Activated CD8-positive, alpha-beta memory T cell treated with anti-CD3 and anti-CD28 coated beads, Interleukin-2, amount 50 U/mL, for 48 hours (primary cell): ENCODE measurements around the gene APP.

Experiments
- DNase-seq: peaks from one replicate; pipeline ENCODE4 v3.0.0-alpha.2; 2020

Gene APP

GRCh38 chr21:26125433-26126167 is 45.0 kb downstream of the APP start:
- no peak for DNase-seq

GRCh38 chr21:26124896-26125295 is 45.7 kb downstream of the APP start:
- DNase-seq, result no peak

- no peak for DNase-seq
These were observed 46.1 kb downstream of the APP start for GRCh38 chr21:26124421-26124833.

- DNase-seq, result no peak
These were observed 47.6 kb downstream of the APP start for GRCh38 chr21:26123012-26123411.

- DNase-seq, result no peak
These were observed 49.7 kb downstream of the APP start for GRCh38 chr21:26120828-26121227.

- no peak for DNase-seq
These were observed 50.7 kb downstream of the APP start for GRCh38 chr21:26119906-26120305.

- no peak for DNase-seq
These were observed 51.5 kb downstream of the APP start for GRCh38 chr21:26118938-26119540.

GRCh38 chr21:26117972-26118367 is 52.6 kb downstream of the APP start:
- DNase-seq, result no peak

GRCh38 chr21:26117324-26117971 is 53.1 kb downstream of the APP start:
- no peak for DNase-seq

GRCh38 chr21:26116456-26117011 is 54.0 kb downstream of the APP start:
- no peak for DNase-seq

GRCh38 chr21:26115899-26116298 is 54.7 kb downstream of the APP start:
- DNase-seq, result no peak

- DNase-seq, result no peak
These were observed 55.3 kb downstream of the APP start for GRCh38 chr21:26115305-26115704.

- no peak for DNase-seq
These were observed 57.6 kb downstream of the APP start for GRCh38 chr21:26112975-26113374.

GRCh38 chr21:26112127-26112742 is 58.3 kb downstream of the APP start:
- no peak for DNase-seq

- DNase-seq, result no peak
These were observed 59.9 kb downstream of the APP start for GRCh38 chr21:26110715-26111114.

GRCh38 chr21:26107429-26107828 is 63.1 kb downstream of the APP start:
- DNase-seq, result no peak

GRCh38 chr21:26106562-26106961 is 64.0 kb downstream of the APP start:
- DNase-seq, result no peak

GRCh38 chr21:26105819-26106218 is 64.8 kb downstream of the APP start:
- DNase-seq, result no peak

GRCh38 chr21:26100573-26100972 is 70.0 kb downstream of the APP start:
- no peak for DNase-seq

GRCh38 chr21:26099610-26100219 is 70.9 kb downstream of the APP start:
- DNase-seq, result no peak

- no peak for DNase-seq
These were observed 71.7 kb downstream of the APP start for GRCh38 chr21:26098772-26099397.

GRCh38 chr21:26097475-26097874 is 73.1 kb downstream of the APP start:
- no peak for DNase-seq
